Colon (tissue), 2 donors: Measurements from ENCODE around the gene NETO1.

Experiments used
- FAIRE-seq: peaks from 2 replicates; lab custom pipeline; 2012; peaks lifted over from hg19 to GRCh38; lab: Jason Lieb, UNC
- donor health status: control.
- donor health status: control.

Gene NETO1

GRCh38 chr18:72867746-72868584, at the start of gene NETO1:
NETO1 (minus strand) TSS chr18:72867987; CDS start chr18:72867291, 696 bp downstream.
- no peak for FAIRE-seq

GRCh38 chr18:72910045-72910444, 42.3 kb upstream of the NETO1 start:
- no peak for FAIRE-seq

- FAIRE-seq = no peak
These were observed 40.4 kb upstream of the NETO1 start for GRCh38 chr18:72908181-72908580.

GRCh38 chr18:72903033-72903432, 35.2 kb upstream of the NETO1 start:
- no peak for FAIRE-seq

GRCh38 chr18:72899338-72899737, 31.6 kb upstream of the NETO1 start:
- no peak for FAIRE-seq

- no peak for FAIRE-seq
These were observed 31.1 kb upstream of the NETO1 start for GRCh38 chr18:72898870-72899269.

GRCh38 chr18:72895548-72895947, 27.8 kb upstream of the NETO1 start:
- no peak for FAIRE-seq

- no peak for FAIRE-seq
These were observed 10.8 kb upstream of the NETO1 start for GRCh38 chr18:72878561-72878960.

- no peak for FAIRE-seq
These were observed 10.4 kb upstream of the NETO1 start for GRCh38 chr18:72878143-72878542.

- FAIRE-seq = no peak
These were observed 3.3 kb upstream of the NETO1 start for GRCh38 chr18:72871091-72871490.

- no peak for FAIRE-seq
These were observed 1.7 kb upstream of the NETO1 start for GRCh38 chr18:72869226-72870185.

GRCh38 chr18:72868585-72869225, 918 bp upstream of the NETO1 start:
- FAIRE-seq = no peak

- no peak for FAIRE-seq
These were observed 664 bp downstream of the NETO1 start for GRCh38 chr18:72866901-72867745.

- no peak for FAIRE-seq
These were observed 1.3 kb downstream of the NETO1 start for GRCh38 chr18:72866442-72866900.

GRCh38 chr18:72863754-72864153, 4.0 kb downstream of the NETO1 start:
- no peak for FAIRE-seq

- no peak for FAIRE-seq
These were observed 8.7 kb downstream of the NETO1 start for GRCh38 chr18:72859088-72859487.

- FAIRE-seq = no peak
These were observed 18.1 kb downstream of the NETO1 start for GRCh38 chr18:72849671-72850070.

- no peak for FAIRE-seq
These were observed 19.1 kb downstream of the NETO1 start for GRCh38 chr18:72848503-72849237.

GRCh38 chr18:72847771-72848170, 20.0 kb downstream of the NETO1 start:
- FAIRE-seq = no peak

GRCh38 chr18:72846736-72847533, 20.9 kb downstream of the NETO1 start:
- no peak for FAIRE-seq
